HEK293T (cell line): Measurements from ENCODE around the gene VASH1.

Source experiments
- ARNT ChIP-seq: fragments of 450-650 bp; IDR thresholded peaks from 2 replicates; pipeline ENCODE4 v1.6.1; 2017; ENCODE audit warnings: mild to moderate bottlenecking
- BHLHE40 ChIP-seq: fragments of 450-650 bp; IDR thresholded peaks from 2 replicates; pipeline ENCODE4 v1.6.1; 2016; ENCODE audit warnings: mild to moderate bottlenecking, moderate library complexity, borderline replicate concordance
- ELF4 ChIP-seq: fragments of 450-650 bp; IDR thresholded peaks from 2 replicates; pipeline ENCODE4 v1.6.1; 2017; ENCODE audit warnings: antibody characterized with exemption
- FOXA1 ChIP-seq: fragments of 450-650 bp; IDR thresholded peaks from 2 replicates; pipeline ENCODE4 v1.6.1; 2016; ENCODE audit warnings: mild to moderate bottlenecking
- FOXK2 ChIP-seq: fragments of 450-650 bp; IDR thresholded peaks from 2 replicates; pipeline ENCODE4 v1.6.1; 2016; ENCODE audit warnings: mild to moderate bottlenecking
- FOXM1 ChIP-seq: fragments of 450-650 bp; IDR thresholded peaks from 2 replicates; pipeline ENCODE4 v1.6.1; 2017; ENCODE audit warnings: mild to moderate bottlenecking, borderline replicate concordance
- HDGF ChIP-seq: fragments of 450-650 bp; IDR thresholded peaks from 2 replicates; pipeline ENCODE4 v1.6.1; 2017; ENCODE audit warnings: antibody characterized with exemption, borderline replicate concordance
- L3MBTL2 ChIP-seq: fragments of 450-650 bp; conservative IDR thresholded peaks from 2 replicates; pipeline ENCODE4 v1.6.1; 2016; ENCODE audit warnings: mild to moderate bottlenecking
- LEF1 ChIP-seq: fragments of 450-650 bp; IDR thresholded peaks from 2 replicates; pipeline ENCODE4 v1.6.1; 2017; ENCODE audit warnings: mild to moderate bottlenecking, borderline replicate concordance
- PKNOX1 ChIP-seq: fragments of 450-650 bp; IDR thresholded peaks from 2 replicates; pipeline ENCODE4 v1.6.1; 2016
- SP1 ChIP-seq: fragments of 450-650 bp; IDR thresholded peaks from 2 replicates; pipeline ENCODE4 v1.6.1; 2017
- SUZ12 ChIP-seq: fragments of 450-650 bp; IDR thresholded peaks from 2 replicates; pipeline ENCODE4 v1.6.1; 2016; ENCODE audit warnings: mild to moderate bottlenecking
- TARDBP ChIP-seq: fragments of 450-650 bp; IDR thresholded peaks from 2 replicates; pipeline ENCODE4 v1.6.1; 2016

DNA sequence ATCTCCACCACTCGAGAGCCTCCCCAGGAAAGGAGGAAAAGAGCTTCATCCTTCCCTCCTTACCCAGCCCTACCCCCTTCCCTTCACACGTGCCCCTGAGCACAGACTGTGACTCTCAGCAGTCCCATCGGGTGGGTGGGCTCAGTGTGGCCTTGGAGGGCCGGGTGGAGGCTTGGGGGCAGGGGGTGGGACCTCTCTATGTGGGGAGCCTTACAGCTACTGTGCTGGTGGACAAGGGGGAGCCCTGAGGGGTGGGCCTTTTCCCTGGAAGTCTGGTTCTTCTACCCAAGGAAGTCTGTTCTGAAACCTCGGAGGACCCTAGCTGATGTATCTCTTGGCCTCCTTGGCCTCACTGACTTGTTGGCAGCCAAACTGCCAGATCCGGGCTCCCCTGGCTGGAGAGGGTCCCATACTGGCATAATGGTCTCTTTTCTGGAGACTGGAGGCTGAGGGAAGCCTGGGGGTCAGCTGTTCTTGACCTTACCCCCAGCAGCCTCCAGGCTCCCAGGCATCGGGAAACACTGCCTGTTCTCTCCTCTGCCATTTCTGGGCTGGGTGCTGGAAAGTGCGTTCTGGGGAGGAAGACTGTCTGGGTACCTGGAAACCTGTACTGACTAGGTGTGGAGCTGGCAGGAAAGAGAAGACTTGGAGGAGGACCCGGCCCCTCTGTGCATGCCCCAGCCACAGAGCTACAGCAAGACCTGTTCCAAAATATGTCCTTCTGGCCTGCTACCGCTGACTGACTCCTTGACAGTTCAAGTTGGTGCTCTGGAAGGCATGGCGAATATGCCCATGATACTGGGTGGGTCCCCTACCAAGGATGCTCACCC is 7.6 kb downstream of the VASH1 start:
- no peak for TF ChIP-seq ELF4
- no peak for TF ChIP-seq PKNOX1
- no peak for TF ChIP-seq FOXA1
- no peak for TF ChIP-seq SP1
- TF ChIP-seq TARDBP = no peak
- TF ChIP-seq HDGF = no peak
- no peak for TF ChIP-seq FOXM1
- no peak for TF ChIP-seq FOXK2
- TF ChIP-seq L3MBTL2 = no peak
- no peak for TF ChIP-seq SUZ12
- TF ChIP-seq LEF1 = no peak
- no peak for TF ChIP-seq ARNT
- no peak for TF ChIP-seq BHLHE40
